GM20000 (cell line): ENCODE results near the gene MCM8.

Source experiments
- DNase-seq: peaks from one replicate; pipeline ENCODE4 v3.0.0; 2012; ENCODE audit warnings: low spot score
- TF ChIP-seq, protein P1 (sequence below): IDR thresholded peaks from 2 replicates; pipeline ENCODE4 v1.5.1; 2012; ENCODE audit warnings: mild to moderate bottlenecking, control low read depth; ENCODE audit errors: extremely low read depth, missing control alignments

MCM8 gene

DNA sequence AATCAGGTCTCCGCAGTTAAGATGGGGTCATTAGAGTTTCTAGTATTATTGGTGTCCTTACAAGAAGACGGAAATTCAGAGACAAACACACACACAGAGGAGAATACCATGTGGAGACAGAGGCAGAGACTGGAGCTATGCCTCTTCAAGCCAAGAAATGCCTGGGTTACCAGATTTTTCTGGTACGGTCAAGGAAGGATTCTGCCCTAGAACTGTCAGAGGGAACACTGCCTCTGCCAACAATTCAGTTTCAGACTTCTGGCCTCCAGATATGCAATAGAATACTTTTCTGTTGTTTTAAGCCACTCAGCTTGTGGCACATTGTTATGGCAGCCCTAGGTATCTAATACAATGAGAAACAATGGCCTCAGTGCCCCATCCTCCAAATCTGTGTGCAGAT, 19.0 kb upstream of the MCM8 start:
- no peak for DNase-seq
- TF ChIP-seq, protein P1, sequence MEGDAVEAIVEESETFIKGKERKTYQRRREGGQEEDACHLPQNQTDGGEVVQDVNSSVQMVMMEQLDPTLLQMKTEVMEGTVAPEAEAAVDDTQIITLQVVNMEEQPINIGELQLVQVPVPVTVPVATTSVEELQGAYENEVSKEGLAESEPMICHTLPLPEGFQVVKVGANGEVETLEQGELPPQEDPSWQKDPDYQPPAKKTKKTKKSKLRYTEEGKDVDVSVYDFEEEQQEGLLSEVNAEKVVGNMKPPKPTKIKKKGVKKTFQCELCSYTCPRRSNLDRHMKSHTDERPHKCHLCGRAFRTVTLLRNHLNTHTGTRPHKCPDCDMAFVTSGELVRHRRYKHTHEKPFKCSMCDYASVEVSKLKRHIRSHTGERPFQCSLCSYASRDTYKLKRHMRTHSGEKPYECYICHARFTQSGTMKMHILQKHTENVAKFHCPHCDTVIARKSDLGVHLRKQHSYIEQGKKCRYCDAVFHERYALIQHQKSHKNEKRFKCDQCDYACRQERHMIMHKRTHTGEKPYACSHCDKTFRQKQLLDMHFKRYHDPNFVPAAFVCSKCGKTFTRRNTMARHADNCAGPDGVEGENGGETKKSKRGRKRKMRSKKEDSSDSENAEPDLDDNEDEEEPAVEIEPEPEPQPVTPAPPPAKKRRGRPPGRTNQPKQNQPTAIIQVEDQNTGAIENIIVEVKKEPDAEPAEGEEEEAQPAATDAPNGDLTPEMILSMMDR: no peak

DNA sequence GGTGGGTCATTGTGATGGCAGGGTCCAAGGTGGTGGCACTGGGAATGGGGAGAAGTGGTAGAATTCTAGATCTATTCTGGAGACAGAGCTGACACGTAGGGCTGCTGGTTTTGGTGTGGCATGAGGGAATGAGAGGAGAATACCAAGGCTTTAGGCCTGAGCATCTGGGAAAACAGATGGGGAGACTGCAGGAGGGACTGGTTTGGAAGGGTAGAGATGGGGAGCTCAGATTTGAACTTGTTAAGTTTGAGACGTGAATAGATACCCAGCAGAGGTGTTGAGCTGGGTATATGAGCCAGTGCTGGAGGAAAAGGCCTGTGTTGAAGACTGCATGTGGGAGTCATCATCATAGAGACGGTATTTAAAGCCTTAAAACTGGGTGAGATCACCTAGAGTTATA, 17.7 kb upstream of the MCM8 start:
- DNase-seq: no peak
- TF ChIP-seq, protein P1: no peak

DNA sequence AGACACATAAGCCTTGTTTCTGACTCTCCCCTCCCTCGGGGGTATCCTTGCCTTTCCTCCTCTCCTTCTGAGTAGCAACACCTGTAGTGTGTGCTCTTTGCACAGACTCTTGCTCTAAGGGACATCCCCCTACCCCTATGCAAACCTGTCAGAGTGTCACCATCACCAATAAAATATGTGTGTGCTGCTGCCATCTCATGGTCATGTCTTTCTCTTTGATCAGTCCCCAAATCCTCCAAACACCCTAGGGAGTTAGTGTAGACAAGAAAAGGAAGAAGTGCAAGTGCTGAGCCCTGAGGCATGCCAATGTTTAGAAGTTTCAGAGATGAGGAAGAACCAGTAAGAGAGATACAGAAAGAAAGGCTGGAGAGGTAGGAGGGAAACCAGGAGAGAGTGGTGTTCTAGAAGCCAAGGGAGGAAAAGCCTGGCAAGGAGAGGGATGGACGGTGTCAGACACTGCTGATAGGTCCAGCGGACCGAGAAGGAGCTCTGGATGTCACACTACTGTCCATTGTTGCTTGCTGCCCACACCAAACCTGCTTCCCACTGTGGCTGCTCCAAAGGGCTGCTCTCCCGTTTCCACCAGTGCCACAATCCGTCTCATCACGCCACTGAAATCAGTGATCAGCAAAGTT, 16.5 kb upstream of the MCM8 start:
- TF ChIP-seq, protein P1: peak; percentile 10
- DNase-seq: peak; percentile 63

DNA sequence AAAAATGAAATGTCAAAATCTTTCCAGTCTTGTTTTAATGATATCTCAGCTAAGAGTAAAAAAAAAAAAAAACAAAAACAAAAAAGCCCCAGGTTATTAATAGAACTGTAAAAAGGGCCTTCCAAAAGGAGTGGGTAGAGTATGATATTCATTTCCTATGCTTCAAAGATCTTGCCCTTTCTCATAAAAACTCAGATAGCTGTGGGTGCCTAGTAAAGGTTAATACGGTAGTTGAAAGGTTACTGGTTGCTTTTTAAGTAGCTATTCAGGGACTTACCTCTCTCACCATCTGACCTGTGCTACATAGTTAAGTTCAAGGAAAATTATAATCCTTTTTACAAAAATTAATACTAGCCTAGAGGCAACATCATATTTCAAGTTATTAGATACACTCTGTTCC, 15.1 kb upstream of the MCM8 start:
- TF ChIP-seq, protein P1: no peak
- no peak for DNase-seq

DNA sequence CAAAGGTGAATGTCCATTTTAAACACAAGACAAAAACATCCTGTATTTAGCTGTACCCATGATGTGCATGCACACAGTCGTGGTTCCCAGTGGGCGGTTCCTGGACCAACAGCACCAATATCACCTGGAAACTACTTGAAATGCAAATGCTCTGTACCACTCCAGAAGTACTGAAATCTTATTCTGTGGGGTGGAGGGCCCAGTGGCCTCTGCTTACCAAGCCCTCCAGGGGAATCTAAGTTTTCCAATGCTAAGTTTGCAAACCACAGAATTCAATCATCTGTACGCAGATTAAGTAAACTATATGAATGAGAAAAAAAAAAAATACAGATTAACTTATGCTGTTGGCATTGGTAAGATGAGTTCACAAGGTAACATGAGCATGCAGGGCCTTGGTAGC, 14.2 kb upstream of the MCM8 start:
- TF ChIP-seq, protein P1: no peak
- DNase-seq: no peak

DNA sequence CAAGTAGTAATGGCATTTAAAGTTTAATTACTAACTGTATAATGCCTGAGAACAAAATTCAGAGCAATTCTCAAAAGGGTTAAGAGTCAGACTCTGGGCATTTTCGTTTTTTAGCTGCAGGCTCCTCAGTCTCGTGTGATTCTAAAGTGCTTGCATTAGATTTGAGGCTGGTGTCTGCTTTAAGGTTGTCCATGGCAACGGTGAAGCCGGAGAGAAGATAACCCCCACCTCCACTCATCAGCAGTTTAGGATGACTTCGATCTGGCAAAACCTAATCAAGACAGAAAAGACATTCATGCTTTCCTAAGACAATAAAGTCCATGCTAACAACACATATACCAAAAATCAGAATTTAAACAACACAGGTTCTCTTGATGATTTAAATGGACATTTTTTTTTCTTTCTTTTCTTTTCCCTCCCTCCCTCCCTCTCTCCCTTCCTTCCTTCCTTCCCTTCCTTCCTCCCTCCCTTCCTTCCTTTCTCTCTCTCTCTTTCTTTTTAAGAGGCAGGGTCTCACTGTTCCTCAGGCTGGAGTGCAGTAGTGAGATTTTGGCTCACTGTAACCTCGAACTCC, 11.9 kb upstream of the MCM8 start:
- DNase-seq: no peak
- TF ChIP-seq, protein P1: no peak

DNA sequence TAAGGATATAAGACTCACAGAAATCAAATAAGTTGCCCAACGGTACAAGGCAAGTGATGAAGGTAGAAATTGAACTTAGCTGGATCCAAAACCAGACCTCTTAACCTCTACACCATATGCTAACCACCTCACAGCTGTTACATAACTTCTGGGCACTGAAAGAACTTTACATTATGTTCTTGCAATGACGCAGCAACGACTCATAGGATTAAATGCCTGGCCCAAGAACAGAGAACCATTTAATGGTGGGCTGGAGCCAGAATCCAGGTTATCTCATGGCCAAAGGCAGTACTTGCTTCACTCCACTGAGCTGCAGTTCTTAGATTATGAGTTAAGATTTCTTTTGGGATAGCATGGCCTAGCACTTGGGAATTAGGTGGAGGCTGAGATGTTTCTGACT, 4.5 kb upstream of the MCM8 start:
- TF ChIP-seq, protein P1: no peak
- no peak for DNase-seq
